ENCODE results near the gene MYO1F. TPM values are rescaled to one million over a fixed set of nuclear protein-coding genes. Genes with fewer than 3 reads are reported as not detected.
A peak's percentile ranks its signal among the peaks of the same experiment; 100 is the strongest.

The MYO1F gene
- polyA plus RNA-seq, 2 of the 4 experiments (the other 2 are of a cell fraction), result 0.23 to 0.37 TPM

DNA sequence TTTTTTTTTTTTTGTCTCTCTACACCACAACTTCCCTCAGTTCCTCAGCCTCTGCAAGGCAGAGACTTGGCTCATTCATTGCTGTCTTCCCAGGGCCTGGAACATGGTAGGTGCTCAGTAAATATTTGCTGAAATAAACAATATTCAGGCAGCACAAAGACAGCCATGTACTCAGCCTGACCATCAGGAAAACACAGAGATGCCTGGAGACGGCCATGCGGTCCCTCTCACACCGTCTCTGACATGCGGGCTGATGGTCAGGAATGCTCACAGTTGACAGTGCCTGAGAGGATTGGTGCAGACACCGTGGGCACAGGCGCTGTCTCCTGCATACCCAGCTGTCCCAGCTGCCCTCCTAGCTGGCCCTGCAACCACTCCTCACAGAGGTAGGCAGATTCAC is 75.7 kb downstream of the MYO1F start:
- ATAC-seq (no peak), DNase-seq (ENCODE audit: low read depth in 1 of 2, low spot score in 1 of 2) (no peak), FAIRE-seq (no peak)
- Histone ChIP-seq H3K27ac (no peak overlapping the region), H3K4me1 (peaks cover 8% of the 10 kb centered on the region; the same call in 2 of the 3 replicates), H3K4me3 (no peak overlapping the region), H3K4me2 (no peak overlapping the region), H3K9me3 (no peaks in the 10 kb centered on the region)
- TF ChIP-seq RCOR1 (IDR thresholded peaks at IDR 0.05; ENCODE audit: low read depth, low read length) (no peak), CBX2 (IDR thresholded peaks at IDR 0.05; ENCODE audit: borderline replicate concordance, low read depth) (no peak), RAD21 (conservative IDR thresholded peaks at IDR 0.05 in 1 of 2, IDR thresholded peaks at IDR 0.05 in 1 of 2) (no peak), KDM5A (IDR thresholded peaks at IDR 0.05) (no peak), HMGXB4 (CRISPR knock-in tag; IDR thresholded peaks at IDR 0.05; ENCODE audit: borderline replicate concordance) (no peak)
- POLR2A ChIA-PET, result no interaction called here
- 93% methylated on average over 6 of the region's 6 CpGs for WGBS (ENCODE audit: missing lambda C conversion rate)
- CTCF ChIA-PET, result interaction anchor here (0.7 kb wide), 1 partner anchor 193 kb away, joined by 3 read pairs; no protein-coding TSS in a partner anchor

DNA sequence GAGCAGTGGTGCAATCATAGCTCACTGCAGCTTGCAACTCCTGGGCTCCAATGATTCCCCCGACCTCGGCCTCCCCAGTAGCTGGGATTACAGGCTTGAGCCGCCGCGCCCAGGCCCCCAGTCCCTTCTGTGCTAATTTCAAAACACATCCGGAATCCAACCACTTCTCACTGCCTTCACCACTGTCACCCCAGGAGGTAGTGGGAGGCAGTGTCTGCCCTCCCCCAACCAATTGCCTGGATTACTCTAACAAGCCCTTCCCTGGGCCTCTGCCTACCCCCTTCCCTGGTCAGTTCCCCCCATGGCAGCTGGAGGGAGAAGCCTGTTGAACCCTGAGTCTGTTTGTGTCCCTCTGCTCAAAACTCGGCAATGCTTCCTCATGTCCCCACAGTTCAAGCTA is 77.1 kb downstream of the MYO1F start:
- ChIA-PET POLR2A (no interaction called here), CTCF (interaction anchor here (0.8 kb wide), 1 partner anchor 80 kb away, joined by 3 read pairs; no protein-coding TSS in a partner anchor)
- FAIRE-seq, result no peak
- Histone ChIP-seq H3K4me1 (peaks cover under 1% of the 10 kb centered on the region; the same call in 2 of the 3 replicates), H3K27ac (0 out of 6 replicates have a peak overlapping the region, but pooled peaks of 1 of the 2 experiments have one; percentile 24), H3K9me3 (no peaks in the 10 kb centered on the region), H3K4me2 (no peak overlapping the region), H3K4me3 (no peak overlapping the region)
- no peak for DNase-seq (ENCODE audit: low read depth in 1 of 2, low spot score in 1 of 2)
- no peak for ATAC-seq
- WGBS (ENCODE audit: missing lambda C conversion rate), result 72% methylated on average over 7 of the region's 7 CpGs
- no peak for TF ChIP-seq POLR2A (IDR thresholded peaks at IDR 0.05; ENCODE audit: low read length)
- no peak for TF ChIP-seq ESRRA (IDR thresholded peaks at IDR 0.05; ENCODE audit: borderline replicate concordance, low read length)
- no peak for TF ChIP-seq NFE2L2 (conservative IDR thresholded peaks at IDR 0.05; ENCODE audit: low read length)
- no peak for TF ChIP-seq EHF (CRISPR knock-in tag; IDR thresholded peaks at IDR 0.05)
- no peak for TF ChIP-seq BHLHE40 (IDR thresholded peaks at IDR 0.05; ENCODE audit: low read depth, low read length)
- TF ChIP-seq, protein P1, sequence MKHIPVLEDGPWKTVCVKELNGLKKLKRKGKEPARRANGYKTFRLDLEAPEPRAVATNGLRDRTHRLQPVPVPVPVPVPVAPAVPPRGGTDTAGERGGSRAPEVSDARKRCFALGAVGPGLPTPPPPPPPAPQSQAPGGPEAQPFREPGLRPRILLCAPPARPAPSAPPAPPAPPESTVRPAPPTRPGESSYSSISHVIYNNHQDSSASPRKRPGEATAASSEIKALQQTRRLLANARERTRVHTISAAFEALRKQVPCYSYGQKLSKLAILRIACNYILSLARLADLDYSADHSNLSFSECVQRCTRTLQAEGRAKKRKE (CRISPR knock-in tag; IDR thresholded peaks at IDR 0.05; ENCODE audit: low read depth), result no peak
- TF ChIP-seq, protein P2, sequence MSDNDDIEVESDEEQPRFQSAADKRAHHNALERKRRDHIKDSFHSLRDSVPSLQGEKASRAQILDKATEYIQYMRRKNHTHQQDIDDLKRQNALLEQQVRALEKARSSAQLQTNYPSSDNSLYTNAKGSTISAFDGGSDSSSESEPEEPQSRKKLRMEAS (IDR thresholded peaks at IDR 0.05), result no peak
- TF ChIP-seq RCOR1 (IDR thresholded peaks at IDR 0.05; ENCODE audit: low read depth, low read length), result no peak
- TF ChIP-seq HDAC2 (IDR thresholded peaks at IDR 0.05), result no peak
- TF ChIP-seq KDM5A (IDR thresholded peaks at IDR 0.05), result no peak
- TF ChIP-seq, protein P3, sequence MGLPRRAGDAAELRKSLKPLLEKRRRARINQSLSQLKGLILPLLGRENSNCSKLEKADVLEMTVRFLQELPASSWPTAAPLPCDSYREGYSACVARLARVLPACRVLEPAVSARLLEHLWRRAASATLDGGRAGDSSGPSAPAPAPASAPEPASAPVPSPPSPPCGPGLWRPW (IDR thresholded peaks at IDR 0.05), result no peak
- no peak for TF ChIP-seq SMC3 (IDR thresholded peaks at IDR 0.05)
- TF ChIP-seq, protein P4, sequence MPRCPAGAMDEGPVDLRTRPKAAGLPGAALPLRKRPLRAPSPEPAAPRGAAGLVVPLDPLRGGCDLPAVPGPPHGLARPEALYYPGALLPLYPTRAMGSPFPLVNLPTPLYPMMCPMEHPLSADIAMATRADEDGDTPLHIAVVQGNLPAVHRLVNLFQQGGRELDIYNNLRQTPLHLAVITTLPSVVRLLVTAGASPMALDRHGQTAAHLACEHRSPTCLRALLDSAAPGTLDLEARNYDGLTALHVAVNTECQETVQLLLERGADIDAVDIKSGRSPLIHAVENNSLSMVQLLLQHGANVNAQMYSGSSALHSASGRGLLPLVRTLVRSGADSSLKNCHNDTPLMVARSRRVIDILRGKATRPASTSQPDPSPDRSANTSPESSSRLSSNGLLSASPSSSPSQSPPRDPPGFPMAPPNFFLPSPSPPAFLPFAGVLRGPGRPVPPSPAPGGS (IDR thresholded peaks at IDR 0.05), result no peak
- TF ChIP-seq JUN (IDR thresholded peaks at IDR 0.05), result no peak
- no peak for TF ChIP-seq SREBF2 (IDR thresholded peaks at IDR 0.05)
- TF ChIP-seq RARB (CRISPR knock-in tag; IDR thresholded peaks at IDR 0.05), result no peak
- no peak for TF ChIP-seq MYC (IDR thresholded peaks at IDR 0.05; ENCODE audit: borderline replicate concordance, low read length)

All from A549 (cell line).